NCI-H1417 (cell line): ENCODE results near the gene RERE.
"Not testable (repeated sequence)": the region's sequence is repeated elsewhere in the genome, so short reads cannot be mapped to it uniquely, and the experiment has no call there.

Experiments used
- DNase-seq, 3 experiments: peaks; one replicate each; lab custom pipeline; 2025; lab: John Stamatoyannopoulos, UW

The RERE gene

GRCh38 chr1:8517661-8518489 lies 299.6 kb downstream of the RERE start:
- DNase-seq = no peak

- DNase-seq = peak in 2 of 3 experiments; percentile 7 to 39
Observed at GRCh38 chr1:8516793-8517556, 300.5 kb downstream of the RERE start.

- DNase-seq = no peak
Observed at GRCh38 chr1:8516278-8516777, 301.1 kb downstream of the RERE start.

- no peak for DNase-seq
Observed at GRCh38 chr1:8512504-8512903, 304.9 kb downstream of the RERE start.

GRCh38 chr1:8510041-8510823 lies 307.2 kb downstream of the RERE start:
- no peak for DNase-seq

GRCh38 chr1:8509579-8509978 lies 307.9 kb downstream of the RERE start:
- DNase-seq = no peak

GRCh38 chr1:8506995-8507615 lies 310.3 kb downstream of the RERE start:
- no peak for DNase-seq

- DNase-seq = no peak
Observed at GRCh38 chr1:8506456-8506855, 311.0 kb downstream of the RERE start.

GRCh38 chr1:8503842-8504241 lies 313.6 kb downstream of the RERE start:
- no peak for DNase-seq

- not testable (repeated sequence) for DNase-seq
Observed at GRCh38 chr1:8502949-8503348, 314.5 kb downstream of the RERE start.

- no peak for DNase-seq
Observed at GRCh38 chr1:8497210-8497819, 320.1 kb downstream of the RERE start.

GRCh38 chr1:8496473-8496872 lies 321.0 kb downstream of the RERE start:
- DNase-seq = no peak

- no peak for DNase-seq
Observed at GRCh38 chr1:8495928-8496401, 321.5 kb downstream of the RERE start.

- no peak for DNase-seq
Observed at GRCh38 chr1:8494681-8495080, 322.8 kb downstream of the RERE start.

GRCh38 chr1:8493916-8494540 lies 323.4 kb downstream of the RERE start:
- DNase-seq = no peak

GRCh38 chr1:8487249-8487648 lies 330.2 kb downstream of the RERE start:
- no peak for DNase-seq

- DNase-seq = no peak
Observed at GRCh38 chr1:8486047-8486446, 331.4 kb downstream of the RERE start.

GRCh38 chr1:8483586-8483985 lies 333.9 kb downstream of the RERE start:
- no peak for DNase-seq

- no peak for DNase-seq
Observed at GRCh38 chr1:8482979-8483381, 334.5 kb downstream of the RERE start.

GRCh38 chr1:8481650-8482380 lies 335.6 kb downstream of the RERE start:
- DNase-seq = no peak
